ENCODE results near the gene RAD51C. TPM values are rescaled to one million over a fixed set of nuclear protein-coding genes. Genes with fewer than 3 reads are reported as not detected.

The RAD51C gene
- total RNA-seq, 2 experiments from 2014 or later: 51.0 to 118 TPM

GRCh38 chr17:58665946-58666857 lies 26.2 kb upstream of the RAD51C start:
- TF ChIP-seq CTCF (conservative IDR thresholded peaks at IDR 0.05; ENCODE audit: low read length): no peak
- TF ChIP-seq EZH2phosphoT487 (IDR thresholded peaks at IDR 0.05; ENCODE audit: borderline replicate concordance, low read depth, low read length): no peak
- no peak overlapping the region for H3K4me2 ChIP-seq (ENCODE audit: low read length)
- H3K9me2 ChIP-seq (ENCODE audit: insufficient read depth, low read length): no peaks in the 10 kb centered on the region
- H3K79me2 ChIP-seq (ENCODE audit: insufficient read depth, low read depth, low read length): no peaks in the 10 kb centered on the region
- ChIA-PET CTCF (ENCODE audit: unreplicated experiment) (no interaction called here), POLR2A (interaction anchor here (0.7 to 1.6 kb wide), 3 partner anchors 21 to 34 kb away, joined by 4 to 6 read pairs (median 4); no protein-coding TSS in a partner anchor)
- intact Hi-C loops (cut with micrococcal nuclease; ENCODE audit: unreplicated experiment): no loop called here
- no peak for DNase-seq (ENCODE audit: low spot score)
- no peak overlapping the region for H2AFZ ChIP-seq (ENCODE audit: low read length)
- H4K20me1 ChIP-seq (ENCODE audit: insufficient read depth, low read length): no peaks in the 10 kb centered on the region
- H3K27ac ChIP-seq (ENCODE audit: low read depth, low read length, poor library complexity, severe bottlenecking): no peak overlapping the region
- no TSS peak for BruUV-seq (replicated peaks)
- H3K36me3 ChIP-seq (ENCODE audit: insufficient read depth, low read length): no peaks in the 10 kb centered on the region
- H3K4me1 ChIP-seq (ENCODE audit: insufficient read depth, low read length, poor library complexity, severe bottlenecking): no peaks in the 10 kb centered on the region
- H3K9me3 ChIP-seq (ENCODE audit: low read length): no peaks in the 10 kb centered on the region
- no peak overlapping the region for H3K4me3 ChIP-seq (ENCODE audit: low read depth, low read length, poor library complexity, severe bottlenecking)

- Histone ChIP-seq H2AFZ (ENCODE audit: low read length) (no peak overlapping the region), H3K36me3 (ENCODE audit: insufficient read depth, low read length) (no peaks in the 10 kb centered on the region), H3K9me2 (ENCODE audit: insufficient read depth, low read length) (no peaks in the 10 kb centered on the region), H3K79me2 (ENCODE audit: insufficient read depth, low read depth, low read length) (no peaks in the 10 kb centered on the region), H4K20me1 (ENCODE audit: insufficient read depth, low read length) (no peaks in the 10 kb centered on the region), H3K4me3 (ENCODE audit: low read depth, low read length, poor library complexity, severe bottlenecking) (no peak overlapping the region), H3K4me1 (ENCODE audit: insufficient read depth, low read length, poor library complexity, severe bottlenecking) (no peaks in the 10 kb centered on the region), H3K27ac (ENCODE audit: low read depth, low read length, poor library complexity, severe bottlenecking) (no peak overlapping the region), H3K9me3 (ENCODE audit: low read length) (no peaks in the 10 kb centered on the region), H3K4me2 (ENCODE audit: low read length) (no peak overlapping the region)
- BruUV-seq (replicated peaks): no TSS peak
- ChIA-PET CTCF (ENCODE audit: unreplicated experiment) (no interaction called here), POLR2A (interaction anchor here (1.6 kb wide), 1 partner anchor 35 kb away, joined by 4 read pairs; no protein-coding TSS in a partner anchor)
- TF ChIP-seq CTCF (conservative IDR thresholded peaks at IDR 0.05; ENCODE audit: low read length) (no peak), EZH2phosphoT487 (IDR thresholded peaks at IDR 0.05; ENCODE audit: borderline replicate concordance, low read depth, low read length) (no peak)
- intact Hi-C loops (cut with micrococcal nuclease; ENCODE audit: unreplicated experiment): no loop called here
- DNase-seq (ENCODE audit: low spot score): no peak
Measured at GRCh38 chr17:58666858-58667267, 25.5 kb upstream of the RAD51C start.

Measured in OCI-LY7 (cell line).